CD4-positive, alpha-beta T cell treated with Interleukin-15 for 1 hour (primary cell): ENCODE measurements around the gene AIF1.

Experiments used
- DNase-seq: peaks from one replicate; pipeline ENCODE4 v3.0.0-alpha.2; 2020

AIF1 gene

DNA sequence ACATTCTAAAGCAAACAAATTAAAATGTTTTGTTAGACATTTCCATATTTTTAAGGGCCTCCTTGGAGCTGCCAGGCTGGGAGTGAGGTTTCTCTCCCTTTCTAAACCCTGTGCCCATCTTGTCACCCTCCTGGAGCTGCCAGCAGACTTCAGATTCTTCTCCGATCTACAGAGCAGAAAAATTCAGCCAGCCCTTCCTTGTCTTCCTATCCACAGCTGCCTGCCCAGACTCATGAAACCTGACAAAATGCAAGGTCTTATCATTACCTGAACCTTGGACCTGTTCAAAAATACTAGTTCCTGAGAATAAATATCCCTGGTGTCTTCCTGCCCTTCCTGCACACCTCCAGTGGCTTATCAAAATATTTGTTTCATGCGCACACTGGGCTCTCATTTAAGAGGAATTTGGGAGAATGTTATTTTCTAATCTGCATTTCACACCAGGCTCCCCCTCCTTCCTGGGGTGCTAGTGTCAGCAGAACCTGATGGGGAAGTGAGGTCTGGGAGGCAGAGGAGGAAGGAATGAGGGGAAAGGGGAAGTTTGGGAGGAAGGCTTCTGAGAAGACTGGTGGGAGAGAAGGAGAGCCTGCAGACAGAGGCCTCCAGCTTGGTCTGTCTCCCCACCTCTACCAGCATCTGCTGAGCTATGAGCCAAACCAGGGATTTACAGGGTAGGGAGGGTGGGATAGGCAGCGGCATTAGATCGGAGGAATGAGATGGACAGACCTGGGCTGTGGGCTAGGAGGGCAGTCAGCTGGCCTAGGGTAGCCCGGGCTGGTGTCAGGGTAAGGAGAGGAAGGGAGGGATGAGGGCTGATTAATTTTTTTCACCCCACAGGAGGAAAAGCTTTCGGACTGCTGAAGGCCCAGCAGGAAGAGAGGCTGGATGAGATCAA, at the start of gene AIF1:
TSS of gene AIF1 (plus strand) at position 551 of the 895 bp plus-strand sequence. CDS start at position 647, 96 bp downstream.
- peak; percentile 25 for DNase-seq

- DNase-seq = peak; percentile 53
These were observed 47.3 kb upstream of the AIF1 start for GRCh38 chr6:31567531-31568370.

DNA sequence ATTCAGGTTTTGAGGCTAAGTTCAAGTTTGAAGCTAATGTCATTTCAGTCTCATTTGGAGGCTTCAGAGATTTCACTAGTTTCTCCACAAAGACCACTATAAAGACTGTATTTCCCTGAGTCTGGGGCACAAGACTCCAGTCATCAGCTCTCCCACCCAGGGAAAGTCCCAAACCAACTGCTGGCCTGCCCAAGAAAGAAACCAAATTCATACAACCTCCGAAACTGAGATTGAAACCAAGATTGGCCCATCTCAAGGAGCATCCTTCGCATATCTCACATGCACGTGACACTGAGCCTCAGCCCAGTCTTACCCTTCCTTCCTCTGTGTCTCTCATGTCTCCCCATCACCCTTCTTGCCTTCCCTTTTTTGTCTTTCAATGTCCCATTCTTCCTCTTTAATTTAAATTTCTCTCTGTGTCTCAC, 46.5 kb upstream of the AIF1 start:
- DNase-seq = peak; percentile 82

GRCh38 chr6:31569861-31570536, 45.0 kb upstream of the AIF1 start:
- no peak for DNase-seq

- DNase-seq = peak; percentile 85
These were observed 42.8 kb upstream of the AIF1 start, which contains the start of gene LTA for GRCh38 chr6:31572041-31572911. LTA (plus strand) TSS chr6:31572289; CDS start chr6:31572743, 454 bp downstream.

GRCh38 chr6:31573239-31574105, 41.6 kb upstream of the AIF1 start:
- no peak for DNase-seq

- DNase-seq = no peak
These were observed 40.6 kb upstream of the AIF1 start for GRCh38 chr6:31574106-31575061.

- peak; percentile 91 for DNase-seq
These were observed 39.6 kb upstream of the AIF1 start, which contains the start of gene TNF for GRCh38 chr6:31575335-31575901. TNF (plus strand) TSS chr6:31575565; CDS start chr6:31575742, 177 bp downstream.

DNA sequence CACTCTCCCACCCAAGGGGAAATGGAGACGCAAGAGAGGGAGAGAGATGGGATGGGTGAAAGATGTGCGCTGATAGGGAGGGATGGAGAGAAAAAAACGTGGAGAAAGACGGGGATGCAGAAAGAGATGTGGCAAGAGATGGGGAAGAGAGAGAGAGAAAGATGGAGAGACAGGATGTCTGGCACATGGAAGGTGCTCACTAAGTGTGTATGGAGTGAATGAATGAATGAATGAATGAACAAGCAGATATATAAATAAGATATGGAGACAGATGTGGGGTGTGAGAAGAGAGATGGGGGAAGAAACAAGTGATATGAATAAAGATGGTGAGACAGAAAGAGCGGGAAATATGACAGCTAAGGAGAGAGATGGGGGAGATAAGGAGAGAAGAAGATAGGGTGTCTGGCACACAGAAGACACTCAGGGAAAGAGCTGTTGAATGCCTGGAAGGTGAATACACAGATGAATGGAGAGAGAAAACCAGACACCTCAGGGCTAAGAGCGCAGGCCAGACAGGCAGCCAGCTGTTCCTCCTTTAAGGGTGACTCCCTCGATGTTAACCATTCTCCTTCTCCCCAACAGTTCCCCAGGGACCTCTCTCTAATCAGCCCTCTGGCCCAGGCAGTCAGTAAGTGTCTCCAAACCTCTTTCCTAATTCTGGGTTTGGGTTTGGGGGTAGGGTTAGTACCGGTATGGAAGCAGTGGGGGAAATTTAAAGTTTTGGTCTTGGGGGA, 38.9 kb upstream of the AIF1 start:
- DNase-seq = no peak

GRCh38 chr6:31576897-31577578, 38.0 kb upstream of the AIF1 start:
- DNase-seq = peak; percentile 58

- DNase-seq = no peak
These were observed 37.5 kb upstream of the AIF1 start for GRCh38 chr6:31577579-31577966.

DNA sequence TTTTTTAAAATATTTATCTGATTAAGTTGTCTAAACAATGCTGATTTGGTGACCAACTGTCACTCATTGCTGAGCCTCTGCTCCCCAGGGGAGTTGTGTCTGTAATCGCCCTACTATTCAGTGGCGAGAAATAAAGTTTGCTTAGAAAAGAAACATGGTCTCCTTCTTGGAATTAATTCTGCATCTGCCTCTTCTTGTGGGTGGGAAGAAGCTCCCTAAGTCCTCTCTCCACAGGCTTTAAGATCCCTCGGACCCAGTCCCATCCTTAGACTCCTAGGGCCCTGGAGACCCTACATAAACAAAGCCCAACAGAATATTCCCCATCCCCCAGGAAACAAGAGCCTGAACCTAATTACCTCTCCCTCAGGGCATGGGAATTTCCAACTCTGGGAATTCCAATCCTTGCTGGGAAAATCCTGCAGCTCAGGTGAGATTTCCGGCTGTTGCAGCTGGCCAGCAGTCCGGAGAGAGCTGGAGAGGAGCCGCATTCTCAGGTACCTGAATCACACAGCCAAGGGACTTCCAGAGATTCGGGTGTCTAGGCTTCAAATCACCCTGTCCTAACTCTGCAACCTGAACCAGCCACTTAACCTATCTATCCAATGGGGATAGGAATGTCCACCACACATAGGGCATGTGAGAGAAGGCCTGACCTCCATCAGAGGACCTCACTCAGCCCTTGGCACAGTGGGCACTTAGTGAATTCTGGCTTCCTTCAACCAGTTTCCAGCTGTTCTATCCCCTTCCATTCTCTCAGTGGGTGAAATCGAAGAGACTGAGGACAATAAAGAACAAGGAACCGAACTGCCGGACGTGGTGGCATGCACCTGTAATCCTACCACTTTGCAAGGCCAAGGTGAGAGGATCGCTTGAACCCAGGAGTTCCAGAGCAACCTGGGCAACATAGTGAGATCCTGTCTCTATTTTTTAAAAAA, 36.6 kb upstream of the AIF1 start:
- no peak for DNase-seq

DNA sequence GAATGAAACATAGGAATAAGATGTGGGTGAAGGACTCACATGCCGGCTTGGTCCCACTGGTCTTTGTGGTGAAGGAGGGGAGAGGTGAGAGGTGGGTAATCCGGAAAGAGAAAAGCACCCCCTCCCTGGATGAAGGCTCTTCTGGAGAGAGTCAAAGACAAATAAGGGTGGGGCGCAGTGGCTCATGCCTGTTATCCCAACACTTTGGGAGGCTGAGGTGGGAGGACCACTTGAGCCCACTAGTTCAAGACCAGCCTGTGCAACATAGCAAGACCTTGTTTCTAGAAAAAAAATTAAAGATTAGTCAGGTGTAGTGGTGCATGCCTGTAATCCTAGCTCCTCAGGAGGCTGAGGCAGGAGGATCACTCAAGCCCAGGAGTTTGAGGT, 35.9 kb upstream of the AIF1 start:
- DNase-seq = no peak

DNA sequence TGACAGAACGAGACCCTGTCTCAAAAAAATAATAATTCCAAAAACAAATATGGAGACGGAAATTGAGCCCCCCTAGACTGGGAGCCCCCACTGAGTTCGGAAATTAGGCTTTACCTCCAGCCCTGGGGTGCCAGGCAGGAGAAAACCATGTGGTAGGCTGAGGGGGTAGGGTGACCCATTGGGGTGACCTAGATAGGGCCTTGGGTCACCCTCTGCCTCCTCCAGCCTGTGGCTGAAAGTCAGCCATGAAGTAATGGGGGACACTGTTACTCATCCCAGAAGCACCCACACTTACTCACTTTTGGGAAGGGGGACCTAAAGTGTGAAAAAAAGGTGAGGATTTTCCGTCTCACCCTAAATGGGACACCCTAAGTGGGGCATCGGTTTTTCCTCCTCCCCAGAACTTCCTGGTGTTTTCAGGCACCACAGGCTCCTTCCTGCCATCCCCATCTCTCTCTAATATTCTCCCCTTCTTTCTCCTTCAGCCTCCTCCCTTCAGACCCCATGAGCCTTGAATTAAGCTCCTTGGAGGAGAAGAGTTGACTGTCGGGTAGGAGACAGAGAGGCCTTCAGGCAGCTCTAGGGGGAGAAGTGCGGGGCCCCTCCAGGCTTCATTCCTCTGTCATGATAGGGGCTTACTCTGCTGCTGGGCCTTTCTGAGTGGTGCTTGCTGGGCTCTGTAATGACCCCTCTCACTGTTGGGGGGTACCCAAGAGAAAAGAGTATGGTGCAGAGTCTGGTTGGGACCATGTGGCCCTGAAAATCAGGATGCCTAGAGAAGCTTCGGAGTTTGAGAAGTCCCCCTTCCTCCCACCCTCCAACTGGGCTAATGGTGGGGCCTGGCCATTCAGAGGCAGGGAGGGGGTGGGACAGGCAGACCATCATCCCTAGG, 35.2 kb upstream of the AIF1 start:
- DNase-seq = no peak

- no peak for DNase-seq
These were observed 34.6 kb upstream of the AIF1 start for GRCh38 chr6:31580438-31580740.
